Lower leg skin (tissue), 4 donors: ENCODE measurements around the gene WWOX. TPM values are rescaled to one million over a fixed set of nuclear protein-coding genes. Genes with fewer than 3 reads are reported as not detected.

Experiments
- DNase-seq, 2 donors: peaks; one replicate each; pipeline ENCODE4 v3.0.0-alpha.2; 2019; ENCODE audit warnings: low spot score in 2 of 2
- H3K4me3 ChIP-seq: fragments of 200-600 bp; sonication (generic); 2 replicates; pipeline ENCODE4 v1.5.1; 2017; ENCODE audit warnings: mild to moderate bottlenecking, low read depth; ENCODE audit not compliant: poor library complexity, severe bottlenecking
- CTCF ChIP-seq, 3 donors: fragments of 450-650 bp; IDR thresholded peaks; one replicate each; pipeline ENCODE4 v1.5.1; 2016; ENCODE audit warnings: antibody characterized with exemption in 3 of 3, mild to moderate bottlenecking in 3 of 3, moderate library complexity in 2 of 3
- POLR2A ChIP-seq, 2 donors: fragments of 450-650 bp; IDR thresholded peaks; one replicate each; pipeline ENCODE4 v1.6.1; 2016 to 2017; ENCODE audit warnings: antibody characterized with exemption in 2 of 2, mild to moderate bottlenecking in 1 of 2, moderate library complexity in 1 of 2
- WGBS, 2 donors: methylation state at CpG; one replicate each; pipeline ENCODE4 v1.1.5; 2018; 5-methylcytosine and 5-hydroxymethylcytosine counted together
- intact Hi-C: fragments of 100-400 bp; cut with DNase I; formaldehyde crosslinking; loops from one replicate; pipeline ENCODE4 v1.15.0; 2023; ENCODE audit warnings: low total_unique reads
- total RNA-seq, 4 donors: library from RNA; depleted of rRNA; stranded (reverse); fragments of >200 nt; gene quantifications; one replicate each; pipeline ENCODE4 v1.1.0, GENCODE V29; 2016

The WWOX gene
- total RNA-seq, 4 donors from 2014 or later = 21.0 to 82.7 (median 36.1) TPM

GRCh38 chr16:79071424-79071823 is 972.0 kb downstream of the WWOX start:
- TF ChIP-seq CTCF (IDR thresholded peaks at IDR 0.05) (no peak), POLR2A (IDR thresholded peaks at IDR 0.05) (no peak)
- no peak overlapping the region for H3K4me3 ChIP-seq
- intact Hi-C loops = no loop called here
- 36 to 46% methylated on average over 4 of the region's 4 CpGs for WGBS, 2 donors
- no peak for DNase-seq

DNA sequence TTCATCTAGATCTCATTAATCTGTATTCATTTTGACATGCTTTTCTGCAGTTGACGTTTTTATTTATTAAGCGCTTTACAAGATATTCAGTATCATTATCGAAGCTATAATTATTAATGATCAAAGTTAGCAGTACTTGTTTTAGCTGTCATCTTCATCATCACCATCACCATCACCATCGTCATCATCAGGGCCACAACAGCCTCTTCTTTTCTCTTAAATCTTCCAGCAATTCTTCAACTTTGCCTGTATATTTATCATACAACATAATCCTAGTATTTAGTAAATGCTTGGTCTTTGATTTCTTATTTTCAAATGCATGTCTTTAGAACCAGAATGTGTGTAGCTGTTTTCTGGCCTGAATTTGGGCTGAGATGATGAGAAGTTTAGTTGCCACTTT is 973.1 kb downstream of the WWOX start:
- intact Hi-C loops = no loop called here
- H3K4me3 ChIP-seq = no peak overlapping the region
- no peak for DNase-seq
- 94 to 97% methylated on average over 4 of the region's 4 CpGs for WGBS, 2 donors
- TF ChIP-seq POLR2A (IDR thresholded peaks at IDR 0.05) (no peak), CTCF (IDR thresholded peaks at IDR 0.05) (no peak)

DNA sequence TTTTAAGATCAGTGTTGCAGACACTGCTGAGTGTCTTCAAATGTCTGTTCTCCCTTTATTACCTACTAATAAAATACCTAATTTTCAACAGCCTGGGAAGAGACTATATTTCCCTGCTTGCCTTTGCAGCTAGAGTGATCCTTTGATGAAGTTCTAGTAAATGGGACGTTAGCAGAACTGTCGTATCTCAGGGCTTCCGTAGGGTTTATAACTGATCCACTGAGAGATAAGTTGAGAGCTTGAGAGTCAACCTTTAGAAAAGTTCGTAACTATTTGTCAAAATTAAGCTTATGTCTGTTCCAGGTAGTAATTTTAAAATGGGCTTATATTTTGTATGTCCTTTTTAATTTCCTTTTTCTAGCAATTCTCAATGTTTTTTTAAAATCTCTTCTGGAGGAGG is 974.1 kb downstream of the WWOX start:
- WGBS, 2 donors = 86 to 87% methylated on average over 4 of the region's 4 CpGs
- TF ChIP-seq POLR2A (IDR thresholded peaks at IDR 0.05) (no peak), CTCF (IDR thresholded peaks at IDR 0.05) (no peak)
- intact Hi-C loops = no loop called here
- DNase-seq = no peak
- no peak overlapping the region for H3K4me3 ChIP-seq

DNA sequence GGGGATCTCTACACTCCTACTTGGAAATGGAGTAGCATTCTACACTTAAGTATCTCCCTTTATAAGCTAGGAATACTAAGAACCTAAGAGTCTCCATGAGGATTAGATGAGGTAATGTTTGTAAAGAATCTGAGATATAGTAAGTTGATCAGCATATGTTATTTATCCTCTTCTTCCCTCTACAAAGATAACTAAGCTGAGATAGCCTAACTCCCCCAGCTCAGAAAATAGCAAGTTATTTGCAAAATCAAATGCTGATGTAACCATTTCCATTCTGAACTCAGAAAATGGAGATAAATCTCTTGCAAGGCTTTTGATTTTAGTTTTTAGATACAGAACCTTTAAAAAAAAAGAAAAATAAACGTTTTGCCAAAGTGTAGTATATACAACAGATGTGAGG is 975.1 kb downstream of the WWOX start:
- intact Hi-C loops = no loop called here
- DNase-seq = no peak
- 30 to 31% methylated on average over 1 of the region's 1 CpG for WGBS, 2 donors
- no peak for TF ChIP-seq POLR2A (IDR thresholded peaks at IDR 0.05)
- no peak overlapping the region for H3K4me3 ChIP-seq

- DNase-seq = no peak
- no peak overlapping the region for H3K4me3 ChIP-seq
- intact Hi-C loops = no loop called here
- 63 to 67% methylated on average over 4 of the region's 4 CpGs for WGBS, 2 donors
- no peak for TF ChIP-seq CTCF (IDR thresholded peaks at IDR 0.05)
- TF ChIP-seq POLR2A (IDR thresholded peaks at IDR 0.05) = no peak
Measured at GRCh38 chr16:79074951-79075350, 975.5 kb downstream of the WWOX start.

- intact Hi-C loops = no loop called here
- H3K4me3 ChIP-seq = no peak overlapping the region
- no peak for TF ChIP-seq POLR2A (IDR thresholded peaks at IDR 0.05)
- no peak for TF ChIP-seq CTCF (IDR thresholded peaks at IDR 0.05)
- WGBS, 2 donors = 96% methylated on average over 12 of the region's 12 CpGs
- DNase-seq = no peak
Measured at GRCh38 chr16:79076047-79076767, 976.8 kb downstream of the WWOX start.
